Neural progenitor cell (in vitro differentiated cells): ENCODE results near the gene MKS1. TPM values are rescaled to one million over a fixed set of nuclear protein-coding genes. Genes with fewer than 3 reads are reported as not detected.

ENCODE experiments used
- DNase-seq: peaks from one replicate; pipeline ENCODE4 v3.0.0-alpha.2; 2016; ENCODE audit warnings: low spot score
- H2AFZ ChIP-seq: fragments of 200-600 bp; sonication (generic); replicated peaks from 2 replicates; pipeline ENCODE4 v1.6.1; 2016; ENCODE audit warnings: antibody characterized with exemption
- H3F3A ChIP-seq: fragments of 200-600 bp; sonication (generic); 2 replicates; pipeline ENCODE4 v1.6.1; 2016; ENCODE audit warnings: antibody characterized with exemption, low read depth
- H3K27ac ChIP-seq: fragments of 200-600 bp; sonication (generic); 2 replicates; pipeline ENCODE4 v1.5.1; 2016; ENCODE audit warnings: mild to moderate bottlenecking
- H3K27me3 ChIP-seq: fragments of 200-600 bp; sonication (generic); 2 replicates; pipeline ENCODE4 v1.6.1; 2016; ENCODE audit warnings: mild to moderate bottlenecking, moderate library complexity
- H3K36me3 ChIP-seq: fragments of 200-600 bp; sonication (generic); 2 replicates; pipeline ENCODE4 v1.5.1; 2016
- H3K4me1 ChIP-seq: fragments of 200-600 bp; sonication (generic); 2 replicates; pipeline ENCODE4 v1.6.1; 2016; ENCODE audit warnings: mixed run types
- H3K4me2 ChIP-seq: fragments of 200-600 bp; sonication (generic); 2 replicates; pipeline ENCODE4 v1.6.1; 2016
- H3K4me3 ChIP-seq: fragments of 200-600 bp; sonication (generic); 2 replicates; pipeline ENCODE4 v1.5.1; 2016
- H3K79me2 ChIP-seq: fragments of 200-600 bp; sonication (generic); 2 replicates; pipeline ENCODE4 v1.6.1; 2016; ENCODE audit warnings: low read depth
- H3K9ac ChIP-seq: fragments of 200-600 bp; sonication (generic); 2 replicates; pipeline ENCODE4 v1.6.1; 2016
- H3K9me3 ChIP-seq: fragments of 200-600 bp; sonication (generic); 2 replicates; pipeline ENCODE4 v1.5.1; 2016; ENCODE audit warnings: low read depth
- H4K20me1 ChIP-seq: fragments of 200-600 bp; sonication (generic); 2 replicates; pipeline ENCODE4 v1.6.1; 2016; ENCODE audit warnings: low read depth
- H3K27ac Mint-ChIP-seq: 3 replicates; pipeline ENCODE4 v1.8.0; 2021; ENCODE audit warnings: mixed read lengths
- H3K27me3 Mint-ChIP-seq: 2 replicates; pipeline ENCODE4 v1.8.0; 2022; ENCODE audit warnings: low read depth, mild to moderate bottlenecking, inconsistent platforms, moderate library complexity, mixed read lengths; ENCODE audit not compliant: insufficient read depth
- H3K36me3 Mint-ChIP-seq: 3 replicates; pipeline ENCODE4 v1.8.0; 2021; ENCODE audit warnings: mixed read lengths
- H3K4me1 Mint-ChIP-seq: 3 replicates; pipeline ENCODE4 v1.8.0; 2021; ENCODE audit warnings: mixed read lengths
- H3K4me3 Mint-ChIP-seq: 3 replicates; pipeline ENCODE4 v1.8.0; 2021; ENCODE audit warnings: mild to moderate bottlenecking, moderate library complexity, mixed read lengths
- H3K9me3 Mint-ChIP-seq: 3 replicates; pipeline ENCODE4 v1.8.0; 2020; ENCODE audit warnings: mixed read lengths
- EZH2 ChIP-seq: fragments of 200-600 bp; sonication (generic); IDR thresholded peaks from 2 replicates; pipeline ENCODE4 v1.6.1; 2017; ENCODE audit warnings: antibody characterized with exemption, mild to moderate bottlenecking, moderate library complexity
- EZH2phosphoT487 ChIP-seq: fragments of 200-600 bp; sonication (generic); IDR thresholded peaks from 2 replicates; pipeline ENCODE4 v1.6.1; 2017; ENCODE audit warnings: antibody characterized with exemption
- total RNA-seq: library from RNA; depleted of rRNA; stranded (reverse); fragments of >200 nt; gene quantifications from 2 replicates; pipeline ENCODE4 v1.2.3, GENCODE V29; 2015; ENCODE audit warnings: low replicate concordance
- TF ChIP-seq, protein P1 (sequence below): fragments of 200-600 bp; sonication (generic); IDR thresholded peaks from 2 replicates; pipeline ENCODE4 v1.5.1; 2017; ENCODE audit warnings: antibody characterized with exemption, mild to moderate bottlenecking

The MKS1 gene
- total RNA-seq, 1 donor from 2014 or later, result 25.8 TPM

GRCh38 chr17:58195518-58196123 is 23.4 kb downstream of the MKS1 start:
- Mint-ChIP-seq H3K27ac (no peak overlapping the region), H3K9me3 (no peaks in the 10 kb centered on the region), H3K27me3 (peaks cover 13% of the 10 kb centered on the region), H3K4me1 (no peaks in the 10 kb centered on the region), H3K4me3 (no peak overlapping the region), H3K36me3 (no peaks in the 10 kb centered on the region)
- TF ChIP-seq, protein P1, sequence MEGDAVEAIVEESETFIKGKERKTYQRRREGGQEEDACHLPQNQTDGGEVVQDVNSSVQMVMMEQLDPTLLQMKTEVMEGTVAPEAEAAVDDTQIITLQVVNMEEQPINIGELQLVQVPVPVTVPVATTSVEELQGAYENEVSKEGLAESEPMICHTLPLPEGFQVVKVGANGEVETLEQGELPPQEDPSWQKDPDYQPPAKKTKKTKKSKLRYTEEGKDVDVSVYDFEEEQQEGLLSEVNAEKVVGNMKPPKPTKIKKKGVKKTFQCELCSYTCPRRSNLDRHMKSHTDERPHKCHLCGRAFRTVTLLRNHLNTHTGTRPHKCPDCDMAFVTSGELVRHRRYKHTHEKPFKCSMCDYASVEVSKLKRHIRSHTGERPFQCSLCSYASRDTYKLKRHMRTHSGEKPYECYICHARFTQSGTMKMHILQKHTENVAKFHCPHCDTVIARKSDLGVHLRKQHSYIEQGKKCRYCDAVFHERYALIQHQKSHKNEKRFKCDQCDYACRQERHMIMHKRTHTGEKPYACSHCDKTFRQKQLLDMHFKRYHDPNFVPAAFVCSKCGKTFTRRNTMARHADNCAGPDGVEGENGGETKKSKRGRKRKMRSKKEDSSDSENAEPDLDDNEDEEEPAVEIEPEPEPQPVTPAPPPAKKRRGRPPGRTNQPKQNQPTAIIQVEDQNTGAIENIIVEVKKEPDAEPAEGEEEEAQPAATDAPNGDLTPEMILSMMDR, result no peak
- no peak for TF ChIP-seq EZH2phosphoT487
- no peak for TF ChIP-seq EZH2
- H3K4me3 ChIP-seq, result no peak overlapping the region
- H3K9ac ChIP-seq, result no peak overlapping the region
- no peaks in the 10 kb centered on the region for H3K79me2 ChIP-seq
- peaks cover 10% of the 10 kb centered on the region for H3K27me3 ChIP-seq
- no peaks in the 10 kb centered on the region for H3F3A ChIP-seq
- DNase-seq, result no peak
- H3K36me3 ChIP-seq, result no peaks in the 10 kb centered on the region
- H2AFZ ChIP-seq, result no peak overlapping the region
- H4K20me1 ChIP-seq, result no peaks in the 10 kb centered on the region
- H3K4me1 ChIP-seq, result no peaks in the 10 kb centered on the region
- no peak overlapping the region for H3K27ac ChIP-seq
- no peak overlapping the region for H3K4me2 ChIP-seq
- no peaks in the 10 kb centered on the region for H3K9me3 ChIP-seq

DNA sequence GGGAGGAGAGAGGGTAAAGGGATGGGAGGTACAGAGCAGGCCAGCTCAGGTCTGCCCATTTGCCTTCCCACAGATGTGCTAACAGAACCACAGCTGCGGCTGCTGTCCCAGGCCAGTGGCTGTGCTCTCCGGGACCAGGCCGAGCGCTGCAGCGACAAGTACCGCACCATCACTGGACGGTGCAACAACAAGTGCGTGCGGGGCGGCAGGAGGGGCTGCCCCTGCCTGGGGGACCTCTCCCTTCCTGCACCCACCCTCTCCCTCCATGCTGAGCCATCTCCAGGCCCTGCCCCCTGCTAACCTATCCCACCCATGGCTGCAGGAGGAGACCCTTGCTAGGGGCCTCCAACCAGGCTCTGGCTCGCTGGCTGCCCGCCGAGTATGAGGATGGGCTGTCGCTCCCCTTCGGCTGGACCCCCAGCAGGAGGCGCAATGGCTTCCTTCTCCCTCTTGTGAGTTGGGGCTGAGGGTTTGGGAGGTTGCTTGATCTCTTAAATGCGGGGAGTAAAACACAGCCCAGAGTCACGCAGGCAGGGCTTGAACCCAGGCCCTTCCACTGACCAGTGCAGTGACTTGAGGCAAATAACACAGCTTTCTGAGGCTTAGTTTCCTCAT is 25.3 kb downstream of the MKS1 start:
- H3K4me3 ChIP-seq, result no peak overlapping the region
- no peak overlapping the region for H3K4me3 Mint-ChIP-seq
- no peak for TF ChIP-seq EZH2phosphoT487
- TF ChIP-seq, protein P1, result peak; percentile 23
- no peaks in the 10 kb centered on the region for H3K36me3 Mint-ChIP-seq
- H3K4me1 ChIP-seq, result no peaks in the 10 kb centered on the region
- no peak overlapping the region for H3K9ac ChIP-seq
- DNase-seq, result no peak
- no peaks in the 10 kb centered on the region for H3K79me2 ChIP-seq
- no peak overlapping the region for H3K27ac Mint-ChIP-seq
- H2AFZ ChIP-seq, result no peak overlapping the region
- no peaks in the 10 kb centered on the region for H3F3A ChIP-seq
- H3K27me3 Mint-ChIP-seq, result peaks cover 14% of the 10 kb centered on the region
- no peaks in the 10 kb centered on the region for H4K20me1 ChIP-seq
- H3K9me3 ChIP-seq, result no peaks in the 10 kb centered on the region
- no peaks in the 10 kb centered on the region for H3K36me3 ChIP-seq
- no peak overlapping the region for H3K27ac ChIP-seq
- peaks cover 10% of the 10 kb centered on the region for H3K27me3 ChIP-seq
- no peaks in the 10 kb centered on the region for H3K4me1 Mint-ChIP-seq
- no peaks in the 10 kb centered on the region for H3K9me3 Mint-ChIP-seq
- H3K4me2 ChIP-seq, result no peak overlapping the region

DNA sequence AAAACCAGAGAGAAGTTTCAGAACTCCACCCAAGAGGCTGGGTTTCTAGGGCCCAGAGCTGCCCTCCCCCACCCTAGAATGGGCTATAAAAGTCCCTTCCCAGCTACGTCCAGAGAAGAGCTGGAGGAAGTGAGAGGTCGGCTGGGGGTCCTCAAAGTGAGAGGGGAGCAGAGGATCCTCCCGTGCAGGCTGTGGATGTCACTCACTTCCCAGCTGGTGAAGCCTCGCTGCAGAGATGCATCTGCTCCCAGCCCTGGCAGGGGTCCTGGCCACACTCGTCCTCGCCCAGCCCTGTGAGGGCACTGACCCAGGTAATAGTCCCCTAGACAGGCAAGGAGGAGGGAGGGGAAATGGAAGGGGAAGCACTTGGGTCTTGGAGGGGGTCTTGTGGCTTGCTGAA is 26.4 kb downstream of the MKS1 start, which contains the start of gene EPX:
Gene EPX, plus strand, starts transcription at position 115 of the 400 bp plus-strand sequence. Its CDS starts 121 bp downstream, at position 236.
- no peak within 1 kb of the TSS for H3K4me2 ChIP-seq
- Mint-ChIP-seq H3K27ac (no peak within 1 kb of the TSS), H3K27me3 (peaks cover 14% of the 10 kb centered on the region), H3K36me3 (no peaks in the 10 kb centered on the region), H3K4me1 (no peaks in the 10 kb centered on the region), H3K9me3 (no peaks in the 10 kb centered on the region), H3K4me3 (no peak within 1 kb of the TSS)
- H3K4me3 ChIP-seq, result no peak within 1 kb of the TSS
- H3K27ac ChIP-seq, result no peak within 1 kb of the TSS
- no peak within 1 kb of the TSS for H3K9ac ChIP-seq
- peaks cover 11% of the 10 kb centered on the region for H3K27me3 ChIP-seq
- no peaks in the 10 kb centered on the region for H3K79me2 ChIP-seq
- H3K4me1 ChIP-seq, result no peaks in the 10 kb centered on the region
- TF ChIP-seq, protein P1, result no peak
- TF ChIP-seq EZH2phosphoT487 (no peak), EZH2 (no peak)
- H3K9me3 ChIP-seq, result no peaks in the 10 kb centered on the region
- no peak for DNase-seq
- no peaks in the 10 kb centered on the region for H3F3A ChIP-seq
- H4K20me1 ChIP-seq, result no peaks in the 10 kb centered on the region
- no peaks in the 10 kb centered on the region for H3K36me3 ChIP-seq
- H2AFZ ChIP-seq, result no peak within 1 kb of the TSS
